Measurements from ENCODE around the gene CECR2.

GRCh38 chr22:17598318-17598717 is 229.1 kb downstream of the CECR2 start:
- no peak for TF ChIP-seq CTCF (IDR thresholded peaks at IDR 0.05)
- TF ChIP-seq POLR2AphosphoS5 (IDR thresholded peaks at IDR 0.05; ENCODE audit: low read depth, low read length) = no peak
- no peak for TF ChIP-seq SIN3A (IDR thresholded peaks at IDR 0.05; ENCODE audit: borderline replicate concordance, insufficient read depth, low read depth, low read length)
- TF ChIP-seq TCF7L2 (IDR thresholded peaks at IDR 0.05; ENCODE audit: low read depth, low read length) = no peak
